GM21529 (cell line): ENCODE data around the gene ZBED4.
"Not testable (repeated sequence)": the region's sequence is repeated elsewhere in the genome, so short reads cannot be mapped to it uniquely, and the experiment has no call there.

Experiments
- ATAC-seq: cut with Tn5 transposase; IDR thresholded peaks from one replicate; pipeline ENCODE4 v1.9.1; 2021; ENCODE audit not compliant: unreplicated experiment

ZBED4 gene

DNA sequence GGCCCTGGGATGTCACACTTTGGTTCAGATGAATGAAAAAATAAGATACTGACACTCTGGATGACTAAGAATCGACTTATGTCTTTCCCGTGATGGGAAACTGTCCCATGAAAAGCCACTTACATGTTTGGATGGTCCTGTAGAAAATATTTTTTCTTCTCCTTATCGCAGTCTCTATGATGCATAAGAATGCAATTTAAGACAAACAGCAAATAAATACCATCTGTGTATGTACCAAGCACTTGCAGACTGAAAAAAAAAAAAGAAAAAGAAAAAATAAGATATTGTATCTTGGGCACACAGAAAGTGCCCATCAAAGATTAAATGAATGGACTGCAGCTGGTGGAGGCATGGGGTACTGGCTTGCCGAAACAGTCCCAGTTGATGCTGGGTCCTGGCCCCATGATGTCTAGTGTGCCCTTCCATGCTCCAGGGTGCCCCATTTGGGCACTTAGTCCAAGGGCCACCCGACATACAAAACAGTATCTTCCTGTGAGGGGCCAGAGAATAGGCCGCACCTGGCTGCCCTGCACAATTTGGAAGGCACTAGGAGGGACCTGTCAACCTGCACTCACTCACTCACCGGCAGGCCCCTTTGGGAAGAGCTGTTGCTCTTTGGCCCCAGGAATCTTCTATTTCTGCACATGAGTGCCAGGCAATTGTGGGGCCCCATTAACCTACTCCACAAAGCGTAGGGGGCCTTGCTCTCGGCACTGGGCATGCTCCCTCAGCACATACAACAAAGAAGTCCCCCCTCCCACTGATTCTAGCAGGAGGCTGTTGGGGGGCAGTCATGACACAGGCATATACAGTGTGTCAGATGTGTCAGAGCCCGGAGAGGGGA, 2.5 kb upstream of the ZBED4 start:
- ATAC-seq, result no peak

DNA sequence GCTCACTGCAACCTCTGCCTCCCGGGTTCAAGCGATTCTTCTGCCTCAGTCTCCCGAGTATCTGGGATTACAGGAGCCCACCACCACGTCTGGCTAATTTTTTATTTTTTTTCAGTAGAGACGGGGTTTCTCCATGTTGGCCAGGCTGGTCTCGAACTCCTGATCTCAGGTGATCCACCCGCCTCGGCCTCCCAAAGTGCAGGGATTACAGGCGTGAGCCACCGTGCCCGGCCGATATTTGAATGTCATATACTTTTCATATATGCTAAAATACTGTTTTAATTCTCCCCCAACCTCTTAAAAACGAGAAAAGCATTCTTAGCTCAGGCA, 1.1 kb upstream of the ZBED4 start:
- ATAC-seq, result not testable (repeated sequence)

DNA sequence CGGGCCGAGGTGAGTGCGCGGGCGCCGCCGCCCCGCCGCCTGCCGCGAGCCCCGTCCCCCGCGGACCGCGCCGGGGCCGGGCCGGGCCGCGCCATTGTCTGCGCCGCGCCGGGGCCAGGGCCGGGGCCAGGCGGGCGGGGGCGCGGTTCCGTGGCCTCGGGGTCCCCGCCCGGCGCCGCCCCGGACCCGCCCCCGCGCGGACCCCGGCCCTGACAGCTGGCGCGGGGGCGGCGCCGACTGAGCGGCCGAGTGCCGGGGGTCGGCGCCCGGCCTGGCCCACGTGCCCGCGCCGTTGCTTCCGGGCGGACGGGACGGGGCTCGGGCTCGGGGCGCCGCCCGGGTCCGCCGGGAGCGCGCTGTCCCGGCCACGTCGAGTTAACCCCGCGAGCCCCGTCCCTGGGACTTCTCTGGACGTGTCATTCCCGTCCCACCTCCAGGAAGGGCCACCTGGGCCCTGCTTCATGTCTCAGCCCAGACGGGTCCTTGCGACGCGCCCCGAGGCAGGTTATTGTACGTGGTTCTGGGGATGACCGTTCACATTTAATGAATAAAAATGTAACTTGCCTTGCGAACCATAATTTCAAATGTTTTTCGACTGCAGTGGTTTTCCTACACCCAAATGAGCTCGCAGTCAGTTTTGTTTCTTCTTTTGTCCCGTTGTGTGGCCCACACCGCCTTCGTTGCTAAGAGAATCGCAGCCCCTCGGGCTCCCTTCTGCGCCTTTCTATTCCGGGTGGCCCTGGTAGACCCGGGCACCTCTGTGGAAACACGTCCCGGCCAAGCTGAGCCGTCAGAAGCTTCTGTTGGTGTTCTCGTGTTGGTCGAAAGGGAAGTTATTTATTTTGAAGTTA, 562 bp downstream of the ZBED4 start:
- peak; percentile 20 for ATAC-seq

DNA sequence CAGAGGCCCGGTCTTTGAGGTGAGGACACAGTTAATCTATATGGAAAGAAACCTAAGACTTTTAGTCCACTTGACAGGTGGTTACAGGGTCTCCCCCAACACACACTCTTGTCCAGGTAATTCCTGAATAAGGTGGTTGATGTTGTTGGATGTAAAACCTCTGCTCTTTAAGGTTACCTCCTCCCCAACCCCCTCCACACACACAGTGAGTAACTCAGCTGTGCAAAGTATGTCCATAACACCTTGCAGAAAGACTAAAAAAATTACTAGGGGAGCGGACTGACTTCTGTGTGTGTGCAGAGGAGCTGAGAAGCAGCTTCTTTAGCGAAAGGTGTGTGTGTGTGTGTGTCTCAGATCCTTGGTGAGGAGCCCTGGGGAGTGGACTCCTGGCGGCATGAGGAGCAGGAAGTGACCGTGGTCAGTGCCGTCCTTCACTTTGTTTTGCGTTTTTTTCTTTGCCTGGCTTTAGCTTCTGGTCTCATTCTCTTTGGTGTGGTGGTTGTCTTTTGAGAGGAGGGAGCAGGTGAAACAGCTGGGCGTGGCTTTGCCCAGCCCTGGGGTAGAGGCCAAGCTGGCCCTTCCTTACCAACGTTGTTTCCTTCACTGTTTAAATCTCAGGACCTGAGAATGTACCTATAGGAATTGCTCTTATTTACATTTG, 1.7 kb downstream of the ZBED4 start:
- ATAC-seq, result no peak

DNA sequence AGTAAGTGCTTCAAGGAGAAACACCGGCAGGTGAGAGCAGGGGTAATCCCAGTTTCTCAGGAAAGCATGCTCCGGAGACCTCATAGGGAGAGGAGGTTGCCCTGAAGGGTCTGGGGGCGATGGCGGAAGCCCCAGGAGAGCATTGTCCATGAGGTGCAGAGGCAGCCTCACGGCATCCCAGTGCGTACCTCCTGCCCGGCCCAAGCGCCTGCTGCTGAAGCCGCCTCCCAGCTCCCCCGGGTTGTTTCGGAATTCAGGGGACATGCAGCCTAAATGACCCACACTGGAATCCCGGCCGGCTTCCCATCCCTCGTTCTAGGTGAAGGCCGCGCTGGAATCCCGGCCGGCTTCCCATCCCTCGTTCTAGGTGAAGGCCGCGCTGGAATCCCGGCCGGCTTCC, 2.7 kb downstream of the ZBED4 start:
- ATAC-seq, result no peak

DNA sequence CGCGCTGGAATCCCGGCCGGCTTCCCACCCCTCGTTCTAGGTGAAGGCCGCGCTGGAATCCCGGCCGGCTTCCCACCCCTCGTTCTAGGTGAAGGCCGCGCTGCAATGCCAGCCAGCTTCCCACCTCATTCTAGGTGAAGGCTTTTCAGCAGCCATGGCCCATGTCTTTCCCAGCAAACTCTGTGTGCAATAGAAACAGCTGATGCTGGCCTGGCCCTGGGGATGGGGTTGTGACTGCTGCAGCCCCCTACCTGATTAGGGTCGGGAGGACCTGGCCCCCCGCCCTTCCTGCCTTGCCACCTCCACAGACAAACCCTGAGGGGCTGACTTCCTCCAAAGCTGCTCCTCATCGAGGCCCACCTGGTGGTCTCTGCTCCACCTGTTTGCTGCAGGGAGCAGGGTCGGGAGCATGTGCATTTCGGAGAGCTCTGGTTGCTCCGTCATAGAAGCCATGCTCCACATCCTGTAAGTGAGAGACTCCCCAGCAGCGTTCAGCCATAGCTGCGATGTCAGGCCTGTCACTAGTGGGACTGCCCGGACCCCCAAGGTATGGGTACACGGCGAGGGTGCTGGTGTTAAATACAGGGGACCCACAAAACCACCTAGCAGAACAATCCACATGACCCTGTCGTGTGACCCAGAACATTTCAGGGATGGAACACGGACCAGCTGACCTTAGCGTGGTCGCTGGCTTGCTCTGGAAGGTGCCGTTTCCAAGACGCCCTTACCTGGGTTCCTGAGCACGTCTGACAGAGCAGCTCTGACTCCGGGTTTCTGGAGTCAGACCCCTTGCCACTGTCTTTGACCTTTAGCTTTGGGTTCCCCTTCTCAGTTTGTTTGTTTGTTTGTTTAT, 3.3 kb downstream of the ZBED4 start:
- ATAC-seq, result no peak

DNA sequence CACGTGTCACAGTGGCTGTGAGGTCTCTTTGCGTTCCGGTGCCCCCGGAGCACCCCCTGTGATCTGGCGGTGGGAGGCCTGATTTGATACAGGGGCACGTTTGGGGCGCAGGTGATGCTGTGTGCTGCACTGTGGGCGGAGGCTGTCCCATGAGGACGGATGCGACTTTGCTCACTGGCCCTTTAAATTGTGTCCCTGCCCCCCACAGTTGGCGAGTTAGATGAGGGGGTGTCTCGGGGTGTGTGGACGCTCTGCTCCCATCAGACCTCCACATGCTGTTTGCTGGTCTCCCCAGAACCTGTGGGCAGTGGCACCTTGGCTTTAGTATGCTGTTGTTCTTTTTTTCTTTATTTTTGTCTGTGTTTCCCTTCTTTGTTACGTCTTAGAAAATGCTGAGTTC, 5.2 kb downstream of the ZBED4 start:
- ATAC-seq, result no peak

DNA sequence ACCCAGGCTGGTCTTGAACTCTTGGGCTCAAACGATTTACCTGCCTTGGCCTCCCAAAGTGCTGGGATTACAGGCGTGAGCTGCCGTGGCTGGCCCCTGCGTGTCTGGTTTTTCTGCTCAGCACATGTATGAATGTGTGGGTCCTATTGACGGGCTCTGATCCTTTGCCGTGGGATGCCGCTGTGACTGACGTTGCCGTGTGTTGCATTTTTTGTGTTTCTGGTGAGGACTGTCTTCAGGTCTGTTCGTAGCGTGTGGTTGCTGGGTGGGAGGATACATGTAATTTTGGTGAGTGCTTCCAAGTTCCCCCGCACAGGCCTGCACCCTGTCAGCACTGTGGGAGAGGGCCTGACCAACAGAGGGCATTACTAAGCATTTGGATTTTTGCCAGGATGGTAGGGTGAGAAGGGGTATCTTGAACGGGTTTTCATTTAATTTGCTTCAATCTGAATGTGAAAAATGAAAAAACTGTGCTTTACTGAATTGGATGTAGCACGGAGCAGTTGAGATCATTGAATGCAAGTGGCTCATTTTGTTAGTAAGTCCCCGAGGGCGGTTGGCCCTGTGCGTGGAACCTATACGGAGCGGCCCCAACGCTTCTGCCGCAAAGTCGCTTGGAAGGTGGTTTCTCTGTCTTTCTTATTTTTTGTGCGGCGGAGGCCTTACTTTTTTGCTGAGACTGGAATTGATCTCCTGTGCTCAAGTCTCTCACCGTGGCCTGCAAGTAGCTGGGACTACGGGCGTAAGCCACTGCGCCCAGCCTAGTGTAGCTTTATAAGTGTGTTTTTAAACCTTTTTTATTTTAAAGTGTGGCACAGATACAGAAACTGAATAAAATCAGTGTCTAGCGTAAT, 8.2 kb downstream of the ZBED4 start:
- no peak for ATAC-seq

DNA sequence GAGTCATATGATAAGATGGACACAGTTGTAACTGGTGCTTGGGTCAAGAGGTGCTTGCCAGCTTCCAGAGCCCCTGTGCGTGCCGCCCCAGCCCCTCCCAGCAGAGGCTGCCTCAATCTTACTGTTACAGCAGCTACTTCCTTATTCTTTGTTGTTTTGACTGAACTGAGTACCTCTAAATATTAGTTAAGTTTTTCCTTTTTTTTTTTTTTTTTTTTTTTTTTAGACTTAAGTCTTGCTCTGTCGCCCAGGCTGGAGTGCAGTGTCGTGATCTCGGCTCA, 8.8 kb downstream of the ZBED4 start:
- ATAC-seq, result no peak

DNA sequence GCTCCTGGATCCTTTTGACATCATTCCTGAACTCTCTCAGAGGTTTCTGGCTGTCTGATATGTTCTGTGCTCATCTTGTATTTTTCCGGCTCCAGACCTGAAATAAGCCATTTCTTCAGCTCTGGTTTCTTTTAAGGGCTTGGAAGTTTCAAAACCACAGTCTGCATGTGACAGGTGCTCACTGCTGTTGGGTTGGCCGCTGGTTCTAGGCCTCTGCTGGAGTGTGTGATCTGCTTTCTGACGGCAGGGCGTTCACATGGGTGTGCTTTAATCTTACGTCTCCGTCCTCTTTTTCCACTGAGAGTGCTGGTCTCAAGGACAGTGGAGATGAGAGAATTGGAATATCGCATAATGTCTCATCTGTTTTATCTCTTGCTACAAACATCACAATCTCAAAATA, 10.3 kb downstream of the ZBED4 start:
- ATAC-seq, result no peak

DNA sequence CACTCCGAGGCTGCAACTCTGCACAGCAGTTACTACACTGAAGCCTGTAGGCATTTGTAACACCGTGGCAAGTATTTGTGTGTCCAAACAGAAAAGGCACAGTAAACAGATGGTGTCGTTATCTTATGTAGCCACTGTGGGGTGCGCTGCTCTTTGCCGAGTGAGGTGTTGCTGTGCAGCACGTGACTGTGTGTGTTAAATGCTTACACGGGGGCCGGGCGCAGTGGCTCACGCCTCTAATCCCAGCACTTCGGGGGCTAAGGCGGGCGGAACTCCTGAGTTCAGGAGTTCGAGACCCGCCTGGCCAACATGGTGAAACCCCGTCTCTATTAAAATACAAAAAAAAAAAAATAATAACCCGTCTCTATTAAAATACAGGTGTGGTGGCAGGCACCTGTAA, 11.5 kb downstream of the ZBED4 start:
- no peak for ATAC-seq

DNA sequence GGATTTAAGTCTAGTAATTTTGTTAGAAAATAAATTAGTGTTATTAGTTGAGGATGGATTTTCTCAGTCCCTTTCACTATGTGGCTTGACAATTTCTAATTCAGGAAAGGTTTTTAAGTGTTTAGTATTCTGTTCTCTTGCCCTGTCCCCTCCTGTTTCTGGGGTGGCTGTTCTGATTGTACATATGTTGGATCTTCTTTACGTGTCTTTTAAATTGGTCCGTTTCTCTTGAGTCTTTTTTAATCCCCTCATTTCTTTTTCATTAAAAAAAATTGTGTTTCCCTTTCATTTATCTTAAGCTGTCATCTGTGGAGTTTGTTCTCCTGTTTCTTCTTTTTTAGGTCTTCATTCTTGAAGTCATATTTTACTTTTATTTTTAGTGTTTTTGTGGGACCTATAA, 12.5 kb downstream of the ZBED4 start:
- ATAC-seq, result no peak

DNA sequence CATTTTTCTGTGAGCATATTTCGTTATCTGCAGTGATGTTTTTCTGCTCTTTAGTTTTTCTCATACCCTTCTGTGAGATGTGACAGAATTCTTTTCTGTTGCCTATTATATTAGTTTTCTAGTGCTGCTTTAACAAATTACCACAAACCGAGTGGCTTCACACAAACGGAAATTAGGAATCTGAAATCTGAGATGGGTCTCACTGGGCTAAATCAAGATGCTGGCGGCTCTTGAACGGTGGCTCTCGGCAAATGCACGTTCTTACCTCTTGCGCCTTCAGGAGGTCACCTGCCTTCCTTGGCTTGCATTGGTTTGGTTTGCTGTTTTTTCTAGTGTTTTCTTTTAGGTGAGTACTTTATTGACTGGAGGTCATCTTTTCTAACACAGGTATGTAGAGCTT, 13.0 kb downstream of the ZBED4 start:
- no peak for ATAC-seq

DNA sequence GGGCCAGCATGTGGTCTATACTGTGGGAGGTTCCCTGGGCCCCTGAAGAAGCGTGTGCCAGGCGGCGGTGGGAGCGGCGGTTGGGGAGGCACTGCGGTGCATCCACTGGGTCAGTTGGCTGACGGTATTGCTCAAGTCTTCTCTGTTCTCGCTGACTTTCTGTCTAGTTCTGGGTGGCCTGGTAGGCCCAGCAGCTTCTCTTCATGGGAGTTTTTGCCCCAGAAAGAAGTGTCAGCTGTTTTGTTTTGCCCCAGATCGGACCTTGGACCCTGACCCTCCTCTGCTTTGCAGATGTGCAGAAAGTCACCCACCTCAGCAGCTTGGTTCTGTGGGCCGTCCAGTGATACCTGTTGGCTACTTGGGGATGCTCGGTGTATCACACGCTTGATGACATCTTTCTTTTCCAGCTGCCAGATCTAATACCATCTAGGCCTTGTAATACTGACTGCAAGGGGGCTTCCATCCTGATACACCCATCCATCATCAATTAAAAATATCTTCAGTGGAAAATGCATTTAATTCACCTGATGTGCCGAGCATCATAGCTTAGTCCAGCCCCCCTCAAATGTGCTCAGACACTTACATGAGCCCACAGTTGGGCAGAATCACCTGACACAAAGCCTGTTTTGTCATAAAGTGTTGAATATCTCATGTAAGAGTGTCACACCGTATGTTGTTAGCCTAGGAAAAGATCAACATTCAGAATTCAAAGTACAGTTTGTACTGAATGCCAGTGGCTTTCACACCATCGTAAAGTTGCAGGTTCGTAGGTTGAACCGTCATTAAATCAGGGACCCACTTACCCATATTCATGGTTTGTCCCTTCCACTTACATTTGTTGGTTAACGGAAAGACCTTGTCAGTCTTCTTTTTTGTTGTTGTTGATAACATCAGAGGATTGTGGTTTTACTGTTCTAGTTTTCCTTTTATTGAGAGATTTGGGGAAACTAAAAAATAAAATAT, 13.9 kb downstream of the ZBED4 start:
- no peak for ATAC-seq

DNA sequence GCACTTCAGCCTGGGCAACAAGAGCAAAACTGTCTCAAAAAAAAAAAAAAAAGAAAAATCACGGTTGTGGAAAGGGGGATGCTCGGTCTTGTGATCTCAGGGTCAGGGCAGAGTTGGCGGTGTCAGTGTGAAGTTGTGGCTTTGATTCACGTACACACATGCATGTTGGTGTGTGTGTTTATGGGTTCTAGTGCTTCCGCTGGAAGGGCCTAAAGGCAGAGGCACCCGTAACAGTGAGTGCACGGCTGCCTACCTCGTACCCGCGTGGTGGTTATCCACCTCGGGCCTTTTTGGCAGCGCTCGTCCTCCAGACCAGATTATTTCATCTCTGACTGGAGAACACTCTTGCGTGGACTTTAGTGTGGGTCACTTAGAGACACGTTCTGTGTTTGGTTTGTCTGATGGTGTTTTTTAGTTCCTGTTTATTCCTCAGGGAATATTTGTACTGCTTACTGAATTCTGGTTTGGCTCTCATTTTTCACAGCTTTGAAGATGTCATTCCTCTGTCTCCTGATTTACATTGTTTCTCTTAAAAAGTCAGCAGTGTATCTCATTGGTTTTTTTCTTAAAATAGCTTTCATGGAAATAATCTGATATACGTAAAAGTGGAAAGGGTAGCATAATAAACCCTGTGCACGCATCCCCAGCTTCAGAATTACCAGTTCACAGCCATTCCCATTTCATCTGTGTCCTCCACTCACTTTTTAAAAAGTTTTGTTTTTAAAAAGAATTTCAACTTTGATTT, 15.6 kb downstream of the ZBED4 start:
- ATAC-seq, result no peak

DNA sequence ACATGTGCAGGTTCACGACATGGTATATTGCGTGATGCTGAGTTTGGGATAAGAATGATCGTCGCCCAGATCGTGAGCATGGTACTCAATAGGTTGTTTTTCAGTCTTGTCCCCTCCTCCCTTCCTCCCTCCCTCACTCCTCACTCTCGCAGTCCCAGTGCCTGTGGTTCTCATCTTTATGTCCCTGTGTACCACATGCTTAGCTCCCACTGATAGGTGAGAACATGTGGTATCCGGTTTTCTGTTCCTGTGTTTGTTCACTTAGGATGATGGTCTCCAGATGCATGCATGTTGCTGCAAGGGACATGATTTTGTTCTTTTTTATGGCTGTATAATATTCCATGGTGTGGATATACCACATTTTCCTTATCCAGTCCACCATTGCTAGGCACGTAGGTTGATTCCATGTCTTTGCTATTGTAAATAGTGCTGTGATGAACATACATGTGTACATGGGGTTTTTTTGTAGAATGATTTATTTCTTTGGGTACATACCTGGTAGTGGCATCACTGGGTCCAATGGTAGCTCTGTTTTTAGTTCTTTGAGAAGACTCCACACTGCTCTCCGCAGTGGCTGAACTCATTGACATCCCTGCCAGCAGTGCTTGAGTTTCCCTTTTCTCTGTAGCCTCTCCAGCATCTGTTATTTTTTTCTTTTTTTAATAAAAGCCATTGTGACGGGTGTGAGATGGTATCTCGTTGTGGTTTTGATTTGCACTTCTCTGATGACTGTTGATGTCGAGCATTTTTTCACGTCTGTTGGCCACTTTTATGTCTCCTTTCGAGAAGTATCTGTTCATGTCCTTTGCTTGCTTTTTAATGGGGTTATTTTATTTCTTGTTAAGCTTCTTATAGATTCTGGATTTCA, 16.4 kb downstream of the ZBED4 start:
- no peak for ATAC-seq

DNA sequence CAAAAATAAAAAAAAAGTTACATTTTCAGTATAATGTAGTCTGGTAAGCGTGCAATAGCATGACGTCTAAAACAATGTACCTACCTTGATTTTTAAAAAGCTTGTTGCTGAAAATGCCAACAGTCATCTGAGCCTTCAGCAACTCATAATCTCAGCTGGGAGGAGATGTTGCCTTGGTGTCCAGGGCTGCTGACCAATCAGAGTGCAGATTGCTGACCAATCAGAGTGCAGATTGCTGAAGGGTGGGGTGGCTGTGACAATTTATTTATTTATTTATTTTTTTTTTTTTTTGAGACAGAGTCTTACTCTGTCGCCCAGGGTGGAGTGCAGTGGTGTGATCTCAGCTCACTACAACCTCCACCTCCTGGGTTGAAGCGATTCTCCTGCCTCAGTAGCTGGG, 17.8 kb downstream of the ZBED4 start:
- ATAC-seq, result no peak

DNA sequence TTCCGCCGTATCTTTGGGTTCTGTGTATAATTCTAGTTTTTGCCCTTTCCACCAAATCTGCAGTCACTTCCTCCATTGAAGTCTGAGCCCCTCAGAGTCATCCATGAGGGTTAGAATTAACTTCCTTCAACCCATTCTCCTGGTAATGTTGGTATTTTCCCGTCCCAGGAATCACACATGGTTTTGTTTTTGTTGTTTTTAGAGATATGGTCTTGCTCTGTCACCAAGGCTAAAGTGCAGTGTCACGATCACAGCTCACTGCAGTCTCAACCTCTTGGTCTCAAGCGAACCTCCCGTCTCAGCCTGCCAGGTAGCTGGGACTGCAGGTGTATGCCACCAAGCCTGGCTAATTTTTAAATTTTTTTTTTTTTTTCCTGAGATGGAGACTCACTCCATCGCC, 18.7 kb downstream of the ZBED4 start:
- ATAC-seq, result no peak
